22Rv1 (cell line): Measurements from ENCODE around the gene RNASE9.

Experiments used
- ZFX ChIP-seq: fragments of 450-650 bp; IDR thresholded peaks from 2 replicates; pipeline ENCODE4 v1.6.1; 2017; ENCODE audit warnings: antibody characterized with exemption, borderline replicate concordance
- TF ChIP-seq, protein P1 (sequence below): fragments of 450-650 bp; IDR thresholded peaks from 2 replicates; pipeline ENCODE4 v1.5.1; 2017; ENCODE audit warnings: mild to moderate bottlenecking

DNA sequence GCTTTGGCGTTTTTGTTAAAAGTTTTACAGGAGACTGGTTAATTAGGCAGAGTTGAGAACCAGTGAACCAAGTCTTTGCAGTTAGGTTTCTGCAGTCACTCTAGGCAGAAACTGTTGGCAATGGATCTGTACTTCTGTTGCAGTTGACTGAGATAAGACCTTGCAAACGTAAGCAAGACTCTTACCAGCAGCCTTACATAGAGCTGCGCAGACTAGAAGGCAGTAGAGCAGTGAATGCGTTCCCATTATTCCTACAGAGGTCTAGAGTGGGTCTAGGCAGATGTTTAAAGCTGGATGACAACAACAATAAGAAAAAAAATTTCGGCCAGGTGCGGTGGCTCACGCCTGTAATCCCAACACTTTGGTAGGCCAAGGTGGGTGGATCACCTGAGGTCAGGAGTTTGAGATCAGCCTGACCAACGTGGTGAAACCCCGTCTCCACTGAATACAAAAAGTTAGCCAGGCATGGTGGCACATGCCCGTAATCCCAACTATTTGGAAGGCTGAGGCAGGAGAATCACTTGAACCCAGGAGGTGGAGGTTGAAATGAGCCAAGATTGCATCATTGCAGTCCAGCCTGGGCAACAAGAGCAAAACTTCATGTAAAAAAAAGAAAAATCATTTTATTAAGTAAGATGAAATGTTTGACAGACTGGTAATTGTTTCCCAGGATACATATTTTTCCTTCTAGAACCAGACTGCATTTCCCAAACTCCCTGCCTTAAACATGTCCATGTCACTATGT is 12.3 kb downstream of the RNASE9 start:
- TF ChIP-seq, protein P1, sequence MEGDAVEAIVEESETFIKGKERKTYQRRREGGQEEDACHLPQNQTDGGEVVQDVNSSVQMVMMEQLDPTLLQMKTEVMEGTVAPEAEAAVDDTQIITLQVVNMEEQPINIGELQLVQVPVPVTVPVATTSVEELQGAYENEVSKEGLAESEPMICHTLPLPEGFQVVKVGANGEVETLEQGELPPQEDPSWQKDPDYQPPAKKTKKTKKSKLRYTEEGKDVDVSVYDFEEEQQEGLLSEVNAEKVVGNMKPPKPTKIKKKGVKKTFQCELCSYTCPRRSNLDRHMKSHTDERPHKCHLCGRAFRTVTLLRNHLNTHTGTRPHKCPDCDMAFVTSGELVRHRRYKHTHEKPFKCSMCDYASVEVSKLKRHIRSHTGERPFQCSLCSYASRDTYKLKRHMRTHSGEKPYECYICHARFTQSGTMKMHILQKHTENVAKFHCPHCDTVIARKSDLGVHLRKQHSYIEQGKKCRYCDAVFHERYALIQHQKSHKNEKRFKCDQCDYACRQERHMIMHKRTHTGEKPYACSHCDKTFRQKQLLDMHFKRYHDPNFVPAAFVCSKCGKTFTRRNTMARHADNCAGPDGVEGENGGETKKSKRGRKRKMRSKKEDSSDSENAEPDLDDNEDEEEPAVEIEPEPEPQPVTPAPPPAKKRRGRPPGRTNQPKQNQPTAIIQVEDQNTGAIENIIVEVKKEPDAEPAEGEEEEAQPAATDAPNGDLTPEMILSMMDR: no peak
- no peak for TF ChIP-seq ZFX
